ENCODE data around the gene IRF2BP2. TPM values are rescaled to one million over a fixed set of nuclear protein-coding genes. Genes with fewer than 3 reads are reported as not detected.

The IRF2BP2 gene
- total RNA-seq, 1 donor from 2014 or later = 170 TPM

DNA sequence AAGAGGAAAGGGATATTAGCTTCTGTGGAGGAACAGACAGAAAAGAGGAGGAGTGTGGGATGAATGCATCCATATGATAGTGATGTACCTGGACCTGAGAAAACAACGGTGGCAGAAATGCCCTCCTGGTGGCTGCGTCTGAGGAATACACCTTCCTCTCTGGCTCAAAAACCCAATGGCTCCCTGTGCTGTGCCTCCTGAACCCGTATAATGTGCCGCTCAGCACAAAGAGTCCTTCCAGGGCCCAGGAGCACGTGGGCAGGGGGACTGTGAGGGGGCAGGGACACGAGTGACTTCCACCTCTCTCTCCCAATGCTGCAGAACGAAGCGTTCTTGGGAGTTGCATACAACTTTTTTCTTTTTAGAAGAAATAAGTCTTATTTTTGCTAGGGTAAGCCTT is 31.2 kb downstream of the IRF2BP2 start:
- no peak overlapping the region for H3K27ac Mint-ChIP-seq (ENCODE audit: unreplicated experiment)
- H3K4me3 Mint-ChIP-seq (ENCODE audit: unreplicated experiment) = no peak overlapping the region
- DNase-seq (ENCODE audit: extremely low spot score, unreplicated experiment) = peak; percentile 23
- H3K9me3 Mint-ChIP-seq (ENCODE audit: unreplicated experiment) = no peaks in the 10 kb centered on the region
- H3K36me3 Mint-ChIP-seq (ENCODE audit: unreplicated experiment) = no peaks in the 10 kb centered on the region
- TF ChIP-seq, protein P1, sequence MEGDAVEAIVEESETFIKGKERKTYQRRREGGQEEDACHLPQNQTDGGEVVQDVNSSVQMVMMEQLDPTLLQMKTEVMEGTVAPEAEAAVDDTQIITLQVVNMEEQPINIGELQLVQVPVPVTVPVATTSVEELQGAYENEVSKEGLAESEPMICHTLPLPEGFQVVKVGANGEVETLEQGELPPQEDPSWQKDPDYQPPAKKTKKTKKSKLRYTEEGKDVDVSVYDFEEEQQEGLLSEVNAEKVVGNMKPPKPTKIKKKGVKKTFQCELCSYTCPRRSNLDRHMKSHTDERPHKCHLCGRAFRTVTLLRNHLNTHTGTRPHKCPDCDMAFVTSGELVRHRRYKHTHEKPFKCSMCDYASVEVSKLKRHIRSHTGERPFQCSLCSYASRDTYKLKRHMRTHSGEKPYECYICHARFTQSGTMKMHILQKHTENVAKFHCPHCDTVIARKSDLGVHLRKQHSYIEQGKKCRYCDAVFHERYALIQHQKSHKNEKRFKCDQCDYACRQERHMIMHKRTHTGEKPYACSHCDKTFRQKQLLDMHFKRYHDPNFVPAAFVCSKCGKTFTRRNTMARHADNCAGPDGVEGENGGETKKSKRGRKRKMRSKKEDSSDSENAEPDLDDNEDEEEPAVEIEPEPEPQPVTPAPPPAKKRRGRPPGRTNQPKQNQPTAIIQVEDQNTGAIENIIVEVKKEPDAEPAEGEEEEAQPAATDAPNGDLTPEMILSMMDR (IDR thresholded peaks at IDR 0.05) = no peak
- H3K27me3 Mint-ChIP-seq (ENCODE audit: unreplicated experiment) = no peaks in the 10 kb centered on the region
- H3K4me1 Mint-ChIP-seq (ENCODE audit: unreplicated experiment) = peaks cover 18% of the 10 kb centered on the region

DNA sequence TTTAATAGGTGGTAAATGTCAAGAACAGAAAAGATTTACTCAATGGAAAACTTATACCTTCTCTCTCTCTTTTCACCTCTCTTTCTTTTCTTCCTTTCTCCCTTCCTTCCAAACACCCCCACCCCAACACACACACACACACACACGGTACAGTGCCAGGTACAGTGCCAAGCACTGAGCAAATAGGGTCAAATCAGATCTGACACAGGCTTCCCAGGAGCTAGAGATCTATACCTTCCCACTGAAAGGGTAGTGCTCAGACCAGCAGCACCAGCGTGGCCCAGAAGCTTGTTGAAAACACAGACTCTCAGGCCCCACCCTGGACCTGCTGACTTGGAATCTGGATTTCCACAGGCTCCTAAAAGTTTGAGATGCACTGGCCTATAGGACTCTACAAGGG is 31.9 kb downstream of the IRF2BP2 start:
- H3K27me3 Mint-ChIP-seq (ENCODE audit: unreplicated experiment) = no peaks in the 10 kb centered on the region
- H3K36me3 Mint-ChIP-seq (ENCODE audit: unreplicated experiment) = no peaks in the 10 kb centered on the region
- no peak overlapping the region for H3K4me3 Mint-ChIP-seq (ENCODE audit: unreplicated experiment)
- no peak for DNase-seq (ENCODE audit: extremely low spot score, unreplicated experiment)
- no peak overlapping the region for H3K27ac Mint-ChIP-seq (ENCODE audit: unreplicated experiment)
- H3K9me3 Mint-ChIP-seq (ENCODE audit: unreplicated experiment) = no peaks in the 10 kb centered on the region
- TF ChIP-seq, protein P1 (IDR thresholded peaks at IDR 0.05) = no peak
- H3K4me1 Mint-ChIP-seq (ENCODE audit: unreplicated experiment) = peaks cover 13% of the 10 kb centered on the region

DNA sequence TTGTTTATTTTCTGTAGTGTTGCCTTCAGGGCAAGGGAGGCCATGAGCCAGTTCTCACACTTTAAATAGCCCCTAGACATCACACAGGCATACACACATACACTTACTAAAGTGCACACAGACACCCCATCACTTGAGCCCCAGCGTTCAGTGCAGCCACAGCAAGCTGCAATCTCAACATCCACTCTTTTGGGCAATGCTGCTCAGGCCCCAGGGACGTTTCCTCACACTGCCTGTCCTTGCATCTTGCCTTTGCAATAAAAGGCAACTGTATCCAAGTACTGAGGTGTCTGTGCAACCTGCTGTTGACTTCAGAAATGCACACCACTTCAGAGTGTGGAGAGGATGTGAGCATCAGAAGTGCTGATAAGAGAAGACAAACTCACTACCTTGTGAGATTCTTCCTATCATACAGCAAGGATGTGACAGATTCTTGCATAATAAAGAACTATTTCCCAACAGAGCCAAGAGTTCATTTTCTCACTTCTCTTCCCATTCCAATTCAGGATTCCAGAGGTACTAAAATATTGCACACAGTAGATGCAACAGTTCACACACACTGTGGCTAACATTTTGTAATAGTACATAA is 36.2 kb downstream of the IRF2BP2 start:
- Mint-ChIP-seq H3K27me3 (ENCODE audit: unreplicated experiment) (no peaks in the 10 kb centered on the region), H3K36me3 (ENCODE audit: unreplicated experiment) (no peaks in the 10 kb centered on the region), H3K4me3 (ENCODE audit: unreplicated experiment) (no peak overlapping the region), H3K27ac (ENCODE audit: unreplicated experiment) (no peak overlapping the region), H3K9me3 (ENCODE audit: unreplicated experiment) (no peaks in the 10 kb centered on the region), H3K4me1 (ENCODE audit: unreplicated experiment) (no peaks in the 10 kb centered on the region)
- peak; percentile 48 for DNase-seq (ENCODE audit: extremely low spot score, unreplicated experiment)
- TF ChIP-seq, protein P1 (IDR thresholded peaks at IDR 0.05) = no peak

DNA sequence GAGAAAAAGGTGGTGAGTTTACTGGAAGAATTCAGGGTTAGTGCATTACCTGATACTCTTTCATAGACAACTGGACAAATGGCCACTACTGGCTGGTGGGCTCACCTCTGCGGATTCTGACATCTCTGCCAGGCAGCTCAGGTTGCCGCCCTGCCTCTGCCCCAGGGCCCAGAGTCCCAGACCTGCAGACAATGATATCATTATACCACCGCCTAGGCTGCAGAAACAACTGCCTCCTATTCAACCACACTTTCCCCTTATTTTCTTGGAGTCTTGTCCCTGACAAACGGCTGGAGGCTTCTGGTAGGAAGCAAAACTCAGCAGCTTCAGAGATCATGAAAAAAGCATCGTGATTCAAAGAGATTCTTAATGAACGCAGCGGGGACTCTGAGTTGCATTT is 37.0 kb downstream of the IRF2BP2 start:
- Mint-ChIP-seq H3K4me1 (ENCODE audit: unreplicated experiment) (no peaks in the 10 kb centered on the region), H3K27ac (ENCODE audit: unreplicated experiment) (no peak overlapping the region)

DNA sequence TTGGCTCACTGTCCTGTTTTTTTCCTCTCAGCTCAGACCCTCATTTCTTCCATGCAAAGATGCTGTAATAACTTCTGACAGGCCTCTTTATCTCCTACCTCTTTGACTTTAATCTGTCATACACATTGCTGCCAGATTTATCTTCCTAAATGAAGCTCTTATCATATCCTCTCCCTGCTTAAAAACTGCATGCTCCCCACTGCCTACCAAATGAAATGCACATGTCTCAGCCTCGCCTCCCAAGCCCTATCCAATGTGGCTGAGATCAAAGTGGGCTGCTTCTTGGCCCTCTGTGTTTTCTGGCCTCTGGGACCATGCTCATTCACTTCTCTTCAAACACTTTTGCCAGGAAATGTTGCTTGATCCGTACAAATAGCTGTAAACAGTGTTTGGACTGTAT is 38.3 kb downstream of the IRF2BP2 start:
- Mint-ChIP-seq H3K4me1 (ENCODE audit: unreplicated experiment) (no peaks in the 10 kb centered on the region), H3K27me3 (ENCODE audit: unreplicated experiment) (no peaks in the 10 kb centered on the region), H3K27ac (ENCODE audit: unreplicated experiment) (no peak overlapping the region), H3K9me3 (ENCODE audit: unreplicated experiment) (no peaks in the 10 kb centered on the region), H3K36me3 (ENCODE audit: unreplicated experiment) (no peaks in the 10 kb centered on the region), H3K4me3 (ENCODE audit: unreplicated experiment) (no peak overlapping the region)
- TF ChIP-seq, protein P1 (IDR thresholded peaks at IDR 0.05) = no peak
- DNase-seq (ENCODE audit: extremely low spot score, unreplicated experiment) = peak; percentile 57

More for the DNA sequence above, 37.0 kb downstream of the IRF2BP2 start:
- DNase-seq (ENCODE audit: extremely low spot score, unreplicated experiment) = no peak
- Mint-ChIP-seq H3K36me3 (ENCODE audit: unreplicated experiment) (no peaks in the 10 kb centered on the region), H3K4me3 (ENCODE audit: unreplicated experiment) (no peak overlapping the region), H3K9me3 (ENCODE audit: unreplicated experiment) (no peaks in the 10 kb centered on the region), H3K27me3 (ENCODE audit: unreplicated experiment) (no peaks in the 10 kb centered on the region)
- TF ChIP-seq, protein P1 (IDR thresholded peaks at IDR 0.05) = no peak
